ENCODE data around the gene PHACTR3. TPM values are rescaled to one million over a fixed set of nuclear protein-coding genes. Genes with fewer than 3 reads are reported as not detected.

Gene PHACTR3
- total RNA-seq, 2 donors from 2014 or later = not detected

GRCh38 chr20:59561228-59561605, 43.1 kb upstream of the PHACTR3 start:
- Histone ChIP-seq H3K36me3 (no peaks in the 10 kb centered on the region), H3K9me3 (no peaks in the 10 kb centered on the region), H3K27me3 (replicated peaks; ENCODE audit: insufficient read depth) (no peaks in the 10 kb centered on the region), H3K4me3 (no peak overlapping the region), H3K27ac (no peak overlapping the region), H3K4me1 (ENCODE audit: control insufficient read depth in 1 of 2, low read depth in 2 of 2) (no peaks in the 10 kb centered on the region)
- no peak for TF ChIP-seq CTCF (IDR thresholded peaks at IDR 0.05)
- no peak for ATAC-seq (ENCODE audit: insufficient number of reproducible peaks, low FRiP score, low read depth)
- DNase-seq (ENCODE audit: low spot score) = no peak

- H3K36me3 ChIP-seq = no peaks in the 10 kb centered on the region
- no peak overlapping the region for H3K27ac ChIP-seq
- no peak overlapping the region for H3K4me3 ChIP-seq
- no peak for DNase-seq (ENCODE audit: low spot score)
- no peaks in the 10 kb centered on the region for H3K9me3 ChIP-seq
- TF ChIP-seq CTCF (IDR thresholded peaks at IDR 0.05) = no peak
- H3K27me3 ChIP-seq (replicated peaks; ENCODE audit: insufficient read depth) = no peaks in the 10 kb centered on the region
- no peaks in the 10 kb centered on the region for H3K4me1 ChIP-seq (ENCODE audit: control insufficient read depth in 1 of 2, low read depth in 2 of 2)
- no peak for ATAC-seq (ENCODE audit: insufficient number of reproducible peaks, low FRiP score, low read depth)
These were observed 42.6 kb upstream of the PHACTR3 start for GRCh38 chr20:59561614-59562277.

- TF ChIP-seq CTCF (IDR thresholded peaks at IDR 0.05) = no peak
- H3K4me3 ChIP-seq = no peak overlapping the region
- ATAC-seq (ENCODE audit: insufficient number of reproducible peaks, low FRiP score, low read depth) (no peak), DNase-seq (ENCODE audit: low spot score) (no peak)
- no peaks in the 10 kb centered on the region for H3K9me3 ChIP-seq
- no peaks in the 10 kb centered on the region for H3K4me1 ChIP-seq (ENCODE audit: control insufficient read depth in 1 of 2, low read depth in 2 of 2)
- H3K27me3 ChIP-seq (replicated peaks; ENCODE audit: insufficient read depth) = no peaks in the 10 kb centered on the region
- no peaks in the 10 kb centered on the region for H3K36me3 ChIP-seq
- H3K27ac ChIP-seq = no peak overlapping the region
These were observed 40.2 kb upstream of the PHACTR3 start for GRCh38 chr20:59564171-59564570.

GRCh38 chr20:59564943-59565342, 39.4 kb upstream of the PHACTR3 start:
- H3K4me3 ChIP-seq = no peak overlapping the region
- no peaks in the 10 kb centered on the region for H3K4me1 ChIP-seq (ENCODE audit: control insufficient read depth in 1 of 2, low read depth in 2 of 2)
- no peak for DNase-seq (ENCODE audit: low spot score)
- no peak for ATAC-seq (ENCODE audit: insufficient number of reproducible peaks, low FRiP score, low read depth)
- no peaks in the 10 kb centered on the region for H3K27me3 ChIP-seq (replicated peaks; ENCODE audit: insufficient read depth)
- no peak for TF ChIP-seq CTCF (IDR thresholded peaks at IDR 0.05)
- H3K27ac ChIP-seq = no peak overlapping the region
- no peaks in the 10 kb centered on the region for H3K36me3 ChIP-seq
- H3K9me3 ChIP-seq = no peaks in the 10 kb centered on the region

- no peak for DNase-seq (ENCODE audit: low spot score)
- no peaks in the 10 kb centered on the region for H3K9me3 ChIP-seq
- no peaks in the 10 kb centered on the region for H3K4me1 ChIP-seq (ENCODE audit: control insufficient read depth in 1 of 2, low read depth in 2 of 2)
- no peaks in the 10 kb centered on the region for H3K27me3 ChIP-seq (replicated peaks; ENCODE audit: insufficient read depth)
- no peak overlapping the region for H3K4me3 ChIP-seq
- no peak for ATAC-seq (ENCODE audit: insufficient number of reproducible peaks, low FRiP score, low read depth)
- no peak for TF ChIP-seq CTCF (IDR thresholded peaks at IDR 0.05)
- H3K27ac ChIP-seq = no peak overlapping the region
- no peaks in the 10 kb centered on the region for H3K36me3 ChIP-seq
These were observed 38.4 kb upstream of the PHACTR3 start for GRCh38 chr20:59565768-59566461.
